DND-41 (cell line): ENCODE data around the gene STX12.

Source experiments
- CTCF ChIP-seq: IDR thresholded peaks from 2 replicates; pipeline ENCODE4 v1.5.1; 2012; ENCODE audit warnings: borderline replicate concordance, low read length, moderate library complexity, mild to moderate bottlenecking; ENCODE audit not compliant: poor library complexity, severe bottlenecking; ENCODE audit errors: extremely low read depth
- EZH2 ChIP-seq: IDR thresholded peaks from 3 replicates; pipeline ENCODE4 v1.6.1; 2012; ENCODE audit warnings: borderline replicate concordance, low read depth, mild to moderate bottlenecking, moderate library complexity, low read length, inconsistent platforms; ENCODE audit not compliant: severe bottlenecking

GRCh38 chr1:27762033-27762432 lies 11.0 kb upstream of the STX12 start:
- no peak for TF ChIP-seq EZH2
- no peak for TF ChIP-seq CTCF
